ENCODE data around the gene BRWD1. TPM values are rescaled to one million over a fixed set of nuclear protein-coding genes. Genes with fewer than 3 reads are reported as not detected.

BRWD1 gene
- total and polyA plus RNA-seq, 2 of the 13 experiments (the other 11 are each of a cell fraction or from before 2014, with no cell fraction given) = 13.9 to 28.0 TPM

- TF ChIP-seq NR2F1 (CRISPR knock-in tag; IDR thresholded peaks at IDR 0.05) (0 out of 4 replicates have a peak, but pooled peaks of 1 of the 2 experiments have one; percentile 11), SIX1 (CRISPR knock-in tag; IDR thresholded peaks at IDR 0.05; ENCODE audit: borderline replicate concordance) (no peak), ZNF703 (CRISPR knock-in tag; IDR thresholded peaks at IDR 0.05; ENCODE audit: borderline replicate concordance) (0 out of 2 replicates have a peak, but pooled peaks have one; percentile 80), ZBTB4 (CRISPR knock-in tag; IDR thresholded peaks at IDR 0.05; ENCODE audit: borderline replicate concordance) (0 out of 2 replicates have a peak, but pooled peaks have one; percentile 5), ZNF18 (CRISPR knock-in tag; IDR thresholded peaks at IDR 0.05; ENCODE audit: insufficient replicate concordance) (peak; percentile 83), ZNF296 (CRISPR knock-in tag; conservative IDR thresholded peaks at IDR 0.05) (peak; percentile 53; the same call in 1 of the 2 replicates), ZBTB20 (CRISPR knock-in tag; IDR thresholded peaks at IDR 0.05; ENCODE audit: borderline replicate concordance, low read depth) (peak; percentile 21; the same call in 1 of the 2 replicates), SUZ12 (IDR thresholded peaks at IDR 0.05; ENCODE audit: low read depth, low read length) (no peak), ZNF670 (CRISPR knock-in tag; IDR thresholded peaks at IDR 0.05; ENCODE audit: borderline replicate concordance) (no peak), ZKSCAN5 (CRISPR knock-in tag; IDR thresholded peaks at IDR 0.05) (0 out of 2 replicates have a peak, but pooled peaks have one; percentile 35), ZNF598 (CRISPR knock-in tag; IDR thresholded peaks at IDR 0.05; ENCODE audit: borderline replicate concordance) (peak; percentile 26; the same call in 1 of the 2 replicates), GFI1 (CRISPR knock-in tag; IDR thresholded peaks at IDR 0.05; ENCODE audit: borderline replicate concordance) (0 out of 2 replicates have a peak, but pooled peaks have one; percentile 38), ZSCAN29 (CRISPR knock-in tag; conservative IDR thresholded peaks at IDR 0.05) (no peak)
- TF ChIP-seq, protein P1, sequence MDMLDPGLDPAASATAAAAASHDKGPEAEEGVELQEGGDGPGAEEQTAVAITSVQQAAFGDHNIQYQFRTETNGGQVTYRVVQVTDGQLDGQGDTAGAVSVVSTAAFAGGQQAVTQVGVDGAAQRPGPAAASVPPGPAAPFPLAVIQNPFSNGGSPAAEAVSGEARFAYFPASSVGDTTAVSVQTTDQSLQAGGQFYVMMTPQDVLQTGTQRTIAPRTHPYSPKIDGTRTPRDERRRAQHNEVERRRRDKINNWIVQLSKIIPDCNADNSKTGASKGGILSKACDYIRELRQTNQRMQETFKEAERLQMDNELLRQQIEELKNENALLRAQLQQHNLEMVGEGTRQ (IDR thresholded peaks at IDR 0.05; ENCODE audit: low read depth, low read length) = no peak
- TF ChIP-seq, protein P1 (CRISPR knock-in tag; IDR thresholded peaks at IDR 0.05; ENCODE audit: borderline replicate concordance) = peak; percentile 35; the same call in 1 of the 2 replicates
- TF ChIP-seq, protein P2, sequence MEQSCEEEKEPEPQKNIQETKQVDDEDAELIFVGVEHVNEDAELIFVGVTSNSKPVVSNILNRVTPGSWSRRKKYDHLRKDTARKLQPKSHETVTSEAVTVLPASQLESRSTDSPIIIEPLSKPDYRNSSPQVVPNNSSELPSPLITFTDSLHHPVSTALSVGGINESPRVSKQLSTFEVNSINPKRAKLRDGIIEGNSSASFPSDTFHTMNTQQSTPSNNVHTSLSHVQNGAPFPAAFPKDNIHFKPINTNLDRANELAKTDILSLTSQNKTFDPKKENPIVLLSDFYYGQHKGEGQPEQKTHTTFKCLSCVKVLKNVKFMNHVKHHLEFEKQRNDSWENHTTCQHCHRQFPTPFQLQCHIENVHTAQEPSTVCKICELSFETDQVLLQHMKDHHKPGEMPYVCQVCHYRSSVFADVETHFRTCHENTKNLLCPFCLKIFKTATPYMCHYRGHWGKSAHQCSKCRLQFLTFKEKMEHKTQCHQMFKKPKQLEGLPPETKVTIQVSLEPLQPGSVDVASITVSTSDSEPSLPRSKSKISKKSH (CRISPR knock-in tag; IDR thresholded peaks at IDR 0.05; ENCODE audit: borderline replicate concordance) = peak; percentile 85; the same call in 1 of the 2 replicates
Observed at GRCh38 chr21:39182484-39183271, 130.8 kb downstream of the BRWD1 start (continued).
